Central memory CD8-positive, alpha-beta T cell (primary cell): Measurements from ENCODE around the gene LRFN2.

Source experiments
- ATAC-seq: fragments of 150-1000 bp; cut with Tn5 transposase; replicated peaks from 2 replicates; pipeline ENCODE4 v1.10.0; 2022; ENCODE audit warnings: mild to moderate bottlenecking, moderate FRiP score, moderate number of reproducible peaks; ENCODE audit not compliant: poor library complexity, severe bottlenecking; ENCODE audit errors: extremely low read depth
- DNase-seq, 2 donors: peaks; one replicate each; pipeline ENCODE4 v3.0.0; 2021; ENCODE audit warnings: low spot score in 2 of 2
- H3K27ac Mint-ChIP-seq: one replicate; pipeline ENCODE4 v1.8.0; 2022; ENCODE audit warnings: low read depth, mild to moderate bottlenecking, moderate library complexity, mixed read lengths
- H3K27me3 Mint-ChIP-seq: one replicate; pipeline ENCODE4 v1.8.0; 2022; ENCODE audit warnings: mixed read lengths
- H3K36me3 Mint-ChIP-seq: one replicate; pipeline ENCODE4 v1.8.0; 2022; ENCODE audit warnings: mild to moderate bottlenecking, moderate library complexity, mixed read lengths; ENCODE audit not compliant: insufficient read depth
- H3K4me1 Mint-ChIP-seq: one replicate; pipeline ENCODE4 v1.8.0; 2022; ENCODE audit warnings: mixed read lengths
- H3K4me3 Mint-ChIP-seq: one replicate; pipeline ENCODE4 v1.8.0; 2022; ENCODE audit warnings: mild to moderate bottlenecking, moderate library complexity, mixed read lengths
- H3K9me3 Mint-ChIP-seq: one replicate; pipeline ENCODE4 v1.8.0; 2022; ENCODE audit warnings: mixed read lengths

Gene LRFN2

DNA sequence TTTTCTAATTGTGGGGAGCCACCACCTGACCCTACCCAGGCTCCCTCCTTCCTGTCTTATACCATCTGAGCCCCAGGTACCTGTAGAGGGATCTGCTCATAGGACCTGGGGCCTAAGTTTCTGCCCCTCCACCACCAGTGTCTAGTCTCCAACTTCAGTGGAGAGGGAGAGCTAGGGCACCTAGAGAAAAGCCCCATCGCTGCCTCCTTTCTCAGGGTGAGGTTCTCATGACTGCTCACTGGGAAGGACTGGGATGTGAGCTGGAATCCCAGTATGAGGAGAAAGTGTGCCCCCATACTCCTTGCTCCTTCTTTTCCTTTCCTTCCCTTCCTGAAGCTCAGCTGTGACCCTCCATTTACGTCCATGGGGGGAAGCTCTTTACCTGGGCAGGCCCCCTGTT is 231.6 kb downstream of the LRFN2 start:
- peak in 1 of 2 donors; percentile 9 for DNase-seq
- no peak overlapping the region for H3K27ac Mint-ChIP-seq
- no peaks in the 10 kb centered on the region for H3K9me3 Mint-ChIP-seq
- H3K27me3 Mint-ChIP-seq: peaks cover 18% of the 10 kb centered on the region
- H3K36me3 Mint-ChIP-seq: peaks cover 4% of the 10 kb centered on the region
- no peaks in the 10 kb centered on the region for H3K4me1 Mint-ChIP-seq
- no peak overlapping the region for H3K4me3 Mint-ChIP-seq
- no peak for ATAC-seq

DNA sequence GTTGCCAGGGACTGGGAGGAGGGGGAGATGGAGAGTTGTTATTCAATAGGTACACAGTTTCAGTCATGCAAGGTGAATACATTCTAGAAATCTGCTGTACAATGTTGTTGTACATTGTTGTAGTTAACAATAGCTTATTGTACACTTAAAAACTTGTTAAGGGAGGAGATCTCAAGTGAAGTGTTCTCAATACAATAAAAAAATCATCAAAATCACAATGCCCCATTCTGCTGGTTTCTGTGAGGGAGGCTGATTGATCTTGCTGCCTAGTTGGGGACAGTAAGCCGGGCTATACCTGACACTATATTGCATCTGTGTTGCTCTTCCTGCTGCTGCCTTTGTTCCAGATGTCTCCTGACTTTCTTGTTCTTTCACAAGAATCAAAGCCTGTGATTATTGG is 232.1 kb downstream of the LRFN2 start:
- DNase-seq (no peak), ATAC-seq (no peak)
- H3K27ac Mint-ChIP-seq: no peak overlapping the region
- peaks cover 13% of the 10 kb centered on the region for H3K27me3 Mint-ChIP-seq
- H3K4me1 Mint-ChIP-seq: no peaks in the 10 kb centered on the region
- H3K4me3 Mint-ChIP-seq: no peak overlapping the region
- H3K9me3 Mint-ChIP-seq: no peaks in the 10 kb centered on the region
- H3K36me3 Mint-ChIP-seq: peaks cover 4% of the 10 kb centered on the region

DNA sequence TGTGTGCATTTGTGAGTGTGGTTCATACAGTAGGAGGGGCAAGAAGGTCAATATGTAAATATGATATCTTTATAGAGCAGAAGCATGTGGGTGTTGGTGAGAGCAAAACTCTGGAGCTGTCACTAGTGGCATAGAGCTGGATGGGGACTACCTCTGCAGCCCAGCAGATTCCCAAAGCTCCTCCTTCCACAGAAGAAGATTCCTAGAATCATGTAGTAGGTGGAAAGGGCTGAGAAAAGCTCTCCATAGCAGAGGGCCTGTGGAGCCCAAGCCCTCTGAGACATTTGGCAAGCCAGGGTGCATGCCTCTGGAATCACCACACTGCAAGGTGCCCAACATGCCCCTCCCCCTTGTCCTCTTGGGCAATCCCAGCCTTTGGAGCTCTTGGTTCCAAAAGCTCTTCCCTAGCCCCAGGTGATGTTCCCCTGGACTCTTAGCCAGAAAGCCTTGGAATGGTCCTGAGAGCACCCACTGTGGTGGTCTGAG is 233.2 kb downstream of the LRFN2 start:
- H3K36me3 Mint-ChIP-seq: peaks cover 2% of the 10 kb centered on the region
- H3K9me3 Mint-ChIP-seq: no peaks in the 10 kb centered on the region
- peaks cover 2% of the 10 kb centered on the region for H3K27me3 Mint-ChIP-seq
- no peaks in the 10 kb centered on the region for H3K4me1 Mint-ChIP-seq
- ATAC-seq: no peak
- no peak for DNase-seq
- no peak overlapping the region for H3K4me3 Mint-ChIP-seq
- H3K27ac Mint-ChIP-seq: no peak overlapping the region

DNA sequence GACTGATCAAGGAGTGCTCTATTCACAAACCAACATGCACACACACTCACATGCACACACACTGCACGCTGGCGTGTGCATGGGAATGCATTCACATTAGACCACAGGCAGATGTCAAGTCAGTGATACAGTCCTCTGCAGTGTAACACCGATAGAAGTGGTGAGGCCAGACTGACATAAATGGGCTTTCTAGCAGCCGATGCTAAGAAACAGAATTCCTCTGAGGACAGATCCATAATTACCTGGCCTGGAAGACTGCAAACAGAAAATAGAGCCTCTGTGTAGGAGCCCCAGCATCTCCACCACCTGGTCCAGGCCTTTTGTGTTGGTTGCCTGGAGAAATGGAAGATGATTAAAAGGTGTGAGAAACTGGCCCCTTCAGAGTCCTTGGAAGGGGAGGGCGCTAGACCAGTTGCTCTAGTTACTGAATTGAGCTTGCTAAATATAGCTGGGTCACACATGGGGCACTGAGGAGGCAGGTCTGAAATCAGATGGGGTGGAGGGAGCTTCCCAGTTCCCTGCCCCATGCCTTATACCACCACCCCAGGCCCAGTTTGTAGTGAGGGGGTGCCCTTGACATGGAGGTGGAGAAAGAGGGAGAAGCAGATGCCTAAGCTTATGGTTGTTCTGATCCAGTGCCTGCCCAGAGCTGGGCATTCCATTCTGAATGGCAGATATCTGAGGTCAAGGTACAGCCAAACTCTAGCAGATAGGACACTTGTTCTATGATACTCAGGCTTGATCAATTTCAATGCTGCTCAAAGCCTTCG is 233.8 kb downstream of the LRFN2 start:
- Mint-ChIP-seq H3K27me3 (no peaks in the 10 kb centered on the region), H3K9me3 (no peaks in the 10 kb centered on the region), H3K27ac (no peak overlapping the region), H3K4me3 (no peak overlapping the region), H3K36me3 (peaks cover 2% of the 10 kb centered on the region), H3K4me1 (no peaks in the 10 kb centered on the region)
- ATAC-seq: no peak
- peak in 1 of 2 donors; percentile 6 for DNase-seq

DNA sequence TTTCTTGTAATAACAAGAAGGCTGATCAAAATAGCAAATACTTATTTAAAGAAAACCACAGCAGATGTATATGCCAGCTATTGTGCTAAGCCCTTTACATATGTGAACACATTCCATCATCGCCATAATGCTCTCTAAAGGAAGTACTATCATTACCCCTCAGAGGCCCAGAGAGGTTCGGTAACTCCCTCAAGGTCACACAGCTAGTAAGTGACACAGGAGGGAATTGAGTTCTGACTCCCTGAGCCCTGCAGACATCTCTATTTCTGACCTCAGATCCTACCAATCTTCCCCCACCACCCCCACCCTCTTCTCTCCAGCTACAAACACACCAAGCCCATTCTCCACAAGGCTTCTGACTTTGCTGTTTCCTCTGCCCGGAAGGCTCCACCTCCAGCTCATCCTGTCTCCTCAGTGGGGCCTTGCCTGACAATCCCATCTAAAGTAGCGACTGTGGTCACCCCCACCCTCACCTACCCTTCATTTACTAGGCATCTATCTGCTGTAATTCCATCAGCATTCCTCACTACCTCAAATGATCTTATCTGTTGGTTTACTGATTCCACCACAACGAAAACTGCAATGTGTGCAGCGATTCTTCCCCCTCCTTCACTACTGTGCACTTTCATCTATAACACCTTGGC is 234.5 kb downstream of the LRFN2 start:
- ATAC-seq (no peak), DNase-seq (peak in 1 of 2 donors; percentile 4)
- no peaks in the 10 kb centered on the region for H3K9me3 Mint-ChIP-seq
- no peak overlapping the region for H3K4me3 Mint-ChIP-seq
- H3K27me3 Mint-ChIP-seq: no peaks in the 10 kb centered on the region
- H3K36me3 Mint-ChIP-seq: no peaks in the 10 kb centered on the region
- no peak overlapping the region for H3K27ac Mint-ChIP-seq
- H3K4me1 Mint-ChIP-seq: no peaks in the 10 kb centered on the region

DNA sequence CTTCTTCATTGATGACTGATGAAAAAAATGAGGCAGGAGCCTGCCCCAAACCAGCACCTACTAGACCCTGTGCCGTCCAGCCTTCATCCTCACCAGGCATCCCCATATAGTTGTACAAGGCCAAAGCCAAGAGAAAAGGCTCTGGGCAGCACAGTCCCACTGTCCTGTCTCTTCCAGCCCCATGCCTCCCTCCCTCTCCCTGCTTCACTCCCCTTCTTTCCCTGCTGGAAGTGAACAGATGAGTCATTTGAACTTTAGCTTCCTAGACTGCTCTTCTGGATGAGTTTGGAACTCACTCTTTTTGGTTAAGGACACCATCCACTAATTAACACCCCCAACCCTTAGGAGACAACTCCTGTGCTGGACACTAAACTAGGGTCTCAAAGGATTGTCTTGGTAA is 235.2 kb downstream of the LRFN2 start:
- Mint-ChIP-seq H3K4me3 (no peak overlapping the region), H3K27ac (no peak overlapping the region), H3K36me3 (no peaks in the 10 kb centered on the region), H3K4me1 (no peaks in the 10 kb centered on the region), H3K9me3 (no peaks in the 10 kb centered on the region), H3K27me3 (no peaks in the 10 kb centered on the region)
- DNase-seq (no peak), ATAC-seq (no peak)

DNA sequence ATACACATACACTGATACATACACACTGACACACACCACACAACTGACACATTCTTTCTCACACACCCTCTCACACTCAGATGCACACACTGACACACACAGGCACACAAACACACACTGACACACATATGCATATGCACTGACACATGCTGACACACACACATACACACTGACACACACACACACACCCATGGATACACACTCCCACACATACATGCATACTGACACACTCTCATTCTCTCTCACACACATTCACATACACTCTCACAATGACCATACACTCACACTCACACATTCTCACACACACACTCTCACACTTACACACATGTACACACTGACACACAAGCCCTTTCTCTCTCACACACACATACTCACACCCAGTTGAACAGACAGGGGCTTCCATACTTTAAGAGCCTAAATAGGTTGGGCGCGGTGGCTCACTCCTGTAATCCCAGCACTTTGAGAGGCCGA is 236.4 kb downstream of the LRFN2 start:
- no peak for ATAC-seq
- H3K4me1 Mint-ChIP-seq: no peaks in the 10 kb centered on the region
- H3K27me3 Mint-ChIP-seq: no peaks in the 10 kb centered on the region
- no peak overlapping the region for H3K27ac Mint-ChIP-seq
- DNase-seq: no peak
- no peak overlapping the region for H3K4me3 Mint-ChIP-seq
- H3K36me3 Mint-ChIP-seq: no peaks in the 10 kb centered on the region
- no peaks in the 10 kb centered on the region for H3K9me3 Mint-ChIP-seq

DNA sequence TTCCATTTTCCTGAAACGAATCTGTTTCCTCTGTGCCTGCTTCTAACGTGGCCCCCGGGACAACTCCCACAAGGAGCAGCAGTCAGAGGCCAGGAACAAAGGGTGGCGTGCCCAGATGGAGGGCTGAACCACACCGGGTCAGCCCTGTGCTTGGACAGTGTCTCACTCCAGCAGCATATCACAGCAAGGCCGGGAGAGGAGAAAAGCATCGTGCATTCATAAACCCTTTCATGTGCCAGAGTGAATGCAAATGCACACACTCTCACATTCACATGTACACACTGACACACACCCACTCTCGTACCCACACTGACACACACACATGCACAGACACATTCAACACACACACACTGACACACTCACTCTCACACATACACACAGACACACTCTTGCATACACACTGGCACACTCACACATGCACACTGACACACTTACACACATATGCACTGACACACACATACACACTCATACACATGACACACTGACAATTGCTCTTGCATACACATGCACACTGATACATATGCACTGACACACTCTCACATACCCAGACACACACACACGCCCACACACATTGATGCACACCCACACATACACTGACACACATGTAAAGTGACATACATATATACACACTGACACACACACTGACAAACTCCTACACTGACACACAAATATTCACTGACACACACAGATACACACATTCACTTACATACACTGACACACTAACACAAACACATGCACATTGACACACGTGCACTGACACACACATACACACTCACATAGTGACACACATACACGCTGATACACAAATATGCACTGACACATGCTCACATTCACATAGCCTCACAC is 237.0 kb downstream of the LRFN2 start:
- DNase-seq (peak in 1 of 2 donors; percentile 3), ATAC-seq (no peak)
- Mint-ChIP-seq H3K27ac (no peak overlapping the region), H3K4me3 (no peak overlapping the region), H3K4me1 (no peaks in the 10 kb centered on the region), H3K9me3 (no peaks in the 10 kb centered on the region), H3K27me3 (no peaks in the 10 kb centered on the region), H3K36me3 (no peaks in the 10 kb centered on the region)

DNA sequence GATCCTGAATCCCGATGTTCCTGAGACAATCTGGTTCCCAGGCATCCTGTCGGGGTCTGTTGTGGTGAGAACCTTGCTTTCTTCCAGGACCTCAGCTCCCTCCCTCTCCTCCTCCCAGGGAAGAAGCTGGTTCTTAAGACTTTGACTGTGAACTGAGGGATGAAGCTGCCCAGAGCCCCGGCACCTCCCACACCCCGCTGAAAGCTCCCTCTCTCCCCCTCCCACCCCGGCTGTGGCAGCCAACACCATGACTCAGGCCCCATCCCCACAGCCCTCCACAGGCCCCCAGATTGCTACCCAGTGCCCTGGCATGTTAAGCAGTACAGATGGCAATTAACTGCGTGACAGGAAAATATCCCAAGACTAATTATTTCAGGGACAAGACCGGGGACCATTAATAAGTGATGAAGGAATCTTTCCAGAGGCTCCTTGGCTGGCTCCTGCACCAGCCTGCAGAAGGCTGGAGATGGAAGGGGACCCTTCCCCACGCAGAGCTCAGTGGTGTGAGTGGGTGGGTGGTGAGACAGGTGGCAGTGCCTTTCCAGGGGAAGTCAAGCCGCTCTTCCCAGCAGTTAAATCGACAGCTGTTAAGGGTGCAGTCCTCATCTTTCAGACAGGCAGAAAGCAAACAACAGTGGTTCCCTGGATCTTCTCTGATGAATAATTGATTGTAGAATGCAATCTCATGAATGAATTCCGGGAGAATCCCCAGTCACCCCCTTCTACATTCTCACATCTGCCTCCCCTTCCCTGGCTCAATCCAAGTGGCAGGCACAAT is 237.9 kb downstream of the LRFN2 start:
- no peaks in the 10 kb centered on the region for H3K27me3 Mint-ChIP-seq
- H3K9me3 Mint-ChIP-seq: no peaks in the 10 kb centered on the region
- H3K4me3 Mint-ChIP-seq: no peak overlapping the region
- ATAC-seq (no peak), DNase-seq (peak; percentile 5 to 9)
- H3K27ac Mint-ChIP-seq: no peak overlapping the region
- H3K4me1 Mint-ChIP-seq: no peaks in the 10 kb centered on the region
- no peaks in the 10 kb centered on the region for H3K36me3 Mint-ChIP-seq

DNA sequence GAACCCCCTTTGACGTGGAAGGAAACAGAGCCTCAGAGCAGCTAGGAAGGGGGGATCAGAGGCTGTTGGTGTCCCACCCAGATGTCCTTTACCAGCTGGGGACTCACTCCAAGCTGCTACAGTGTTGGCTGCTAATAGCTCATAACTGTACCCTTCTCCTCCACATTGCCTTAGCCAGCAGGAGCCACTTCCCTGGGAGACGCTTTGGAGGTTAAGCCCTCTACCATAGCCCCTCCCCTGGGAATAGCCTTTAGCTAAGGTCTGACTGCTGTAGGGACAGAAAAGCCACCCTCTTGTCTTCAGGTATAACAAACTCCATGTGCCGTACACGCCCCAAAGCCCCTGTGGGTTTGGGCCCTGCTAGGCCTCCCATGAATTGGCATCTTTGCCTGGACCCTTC is 238.6 kb downstream of the LRFN2 start:
- no peaks in the 10 kb centered on the region for H3K27me3 Mint-ChIP-seq
- DNase-seq: peak; percentile 3 to 8
- no peak for ATAC-seq
- no peak overlapping the region for H3K4me3 Mint-ChIP-seq
- H3K9me3 Mint-ChIP-seq: no peaks in the 10 kb centered on the region
- H3K36me3 Mint-ChIP-seq: no peaks in the 10 kb centered on the region
- no peaks in the 10 kb centered on the region for H3K4me1 Mint-ChIP-seq
- H3K27ac Mint-ChIP-seq: no peak overlapping the region

DNA sequence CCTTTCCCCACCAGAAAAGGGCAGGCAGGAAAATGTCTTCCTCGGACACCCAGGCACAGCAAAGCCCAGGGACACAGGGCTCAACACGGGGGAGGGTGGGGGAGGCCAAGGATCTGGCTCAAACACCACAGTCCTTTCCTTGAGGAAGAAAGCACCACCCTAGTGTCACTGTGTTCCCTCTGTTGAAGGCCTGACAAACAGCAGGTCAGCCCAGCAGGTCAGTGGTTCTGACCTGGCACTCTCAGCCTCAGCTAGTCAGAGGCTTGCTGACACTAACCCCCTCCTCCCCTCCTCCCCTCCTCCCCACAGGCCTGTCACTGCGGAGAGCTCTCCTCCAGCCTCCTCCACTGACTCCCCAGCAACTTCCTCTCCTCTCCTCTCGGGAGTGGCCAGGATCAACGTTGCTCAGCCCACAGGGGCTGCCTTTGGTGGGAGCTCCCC is 239.6 kb downstream of the LRFN2 start:
- no peaks in the 10 kb centered on the region for H3K9me3 Mint-ChIP-seq
- ATAC-seq (no peak), DNase-seq (no peak)
- no peaks in the 10 kb centered on the region for H3K36me3 Mint-ChIP-seq
- H3K27ac Mint-ChIP-seq: no peak overlapping the region
- H3K4me1 Mint-ChIP-seq: no peaks in the 10 kb centered on the region
- H3K4me3 Mint-ChIP-seq: no peak overlapping the region
- no peaks in the 10 kb centered on the region for H3K27me3 Mint-ChIP-seq

DNA sequence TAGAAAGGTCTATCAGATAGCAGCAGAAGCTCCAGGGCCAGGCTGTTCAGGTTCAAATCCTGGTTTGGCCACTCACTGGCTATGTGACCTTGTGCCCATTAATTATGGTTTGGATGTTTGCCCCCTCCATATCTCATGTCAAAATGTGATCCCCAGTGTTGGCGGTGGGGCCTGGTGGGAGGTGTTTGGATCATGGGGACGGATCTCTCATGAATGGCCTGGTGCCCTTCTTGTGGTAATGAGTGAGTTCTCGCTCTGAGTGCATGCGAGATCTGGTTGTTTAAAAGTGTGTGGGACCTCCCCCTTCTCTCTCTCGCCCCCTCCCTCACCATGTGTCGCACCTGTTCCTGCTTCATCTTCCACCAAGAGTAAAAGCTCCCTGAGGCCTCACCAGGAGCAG is 240.9 kb downstream of the LRFN2 start:
- no peaks in the 10 kb centered on the region for H3K36me3 Mint-ChIP-seq
- DNase-seq (no peak), ATAC-seq (no peak)
- H3K4me1 Mint-ChIP-seq: no peaks in the 10 kb centered on the region
- no peak overlapping the region for H3K27ac Mint-ChIP-seq
- no peaks in the 10 kb centered on the region for H3K9me3 Mint-ChIP-seq
- H3K27me3 Mint-ChIP-seq: no peaks in the 10 kb centered on the region
- H3K4me3 Mint-ChIP-seq: no peak overlapping the region
